ENCODE measurements around the gene PIP5KL1.

GRCh38 chr9:127941062-127941960, 10.7 kb upstream of the PIP5KL1 start:
- TF ChIP-seq POLR2A (IDR thresholded peaks at IDR 0.05; ENCODE audit: low read depth, low read length) (no peak), POLR2AphosphoS5 (IDR thresholded peaks at IDR 0.05; ENCODE audit: low read depth, low read length) (no peak), TAF1 (IDR thresholded peaks at IDR 0.05; ENCODE audit: low read depth, low read length) (no peak)
